ENCODE measurements around the gene MLPH. TPM values are rescaled to one million over a fixed set of nuclear protein-coding genes. Genes with fewer than 3 reads are reported as not detected.

MLPH gene
- total and polyA plus RNA-seq, 2 of the 13 experiments (the other 11 are each of a cell fraction or from before 2014, with no cell fraction given) = 0.12 TPM; not detected in 1

DNA sequence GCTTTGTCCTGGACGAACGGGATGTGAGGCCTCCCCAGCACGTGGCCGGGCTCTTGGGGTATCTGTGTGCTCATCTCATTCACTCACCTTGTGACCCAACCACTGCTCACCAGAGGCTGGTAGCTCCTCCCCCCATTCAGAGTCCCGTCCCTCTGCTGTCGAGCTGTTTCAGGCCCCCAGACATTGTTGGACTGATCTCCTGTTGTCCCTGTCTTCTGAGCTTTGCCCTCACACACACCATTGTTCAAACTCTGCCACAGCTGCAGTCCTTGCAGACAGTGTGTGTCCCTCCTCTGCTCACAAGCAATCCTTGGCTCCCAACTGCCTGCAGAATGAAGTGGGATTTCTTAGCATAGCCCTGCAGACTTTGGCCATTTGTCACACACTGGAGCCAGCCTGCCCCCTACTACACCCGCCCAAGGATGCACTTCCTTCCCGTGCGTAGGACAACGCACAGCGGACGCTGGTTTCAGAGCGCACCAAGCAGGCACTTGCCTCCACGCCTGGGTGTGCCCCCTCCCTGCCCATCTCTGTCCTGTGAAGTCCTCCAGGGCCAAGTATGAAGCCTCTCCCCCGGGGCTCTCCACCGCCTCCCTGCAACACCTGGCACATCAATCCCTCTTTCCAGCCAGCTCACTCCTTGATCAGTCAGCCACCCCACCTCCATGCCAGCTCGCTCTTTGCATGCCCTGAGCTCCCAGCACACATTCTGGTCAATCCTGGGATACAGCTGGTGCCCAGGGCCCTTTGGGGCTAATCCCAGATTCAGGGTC is 62.8 kb downstream of the MLPH start (continued):
- TF ChIP-seq TBX2 (CRISPR knock-in tag; IDR thresholded peaks at IDR 0.05; ENCODE audit: borderline replicate concordance) = no peak
- TF ChIP-seq, protein P1, sequence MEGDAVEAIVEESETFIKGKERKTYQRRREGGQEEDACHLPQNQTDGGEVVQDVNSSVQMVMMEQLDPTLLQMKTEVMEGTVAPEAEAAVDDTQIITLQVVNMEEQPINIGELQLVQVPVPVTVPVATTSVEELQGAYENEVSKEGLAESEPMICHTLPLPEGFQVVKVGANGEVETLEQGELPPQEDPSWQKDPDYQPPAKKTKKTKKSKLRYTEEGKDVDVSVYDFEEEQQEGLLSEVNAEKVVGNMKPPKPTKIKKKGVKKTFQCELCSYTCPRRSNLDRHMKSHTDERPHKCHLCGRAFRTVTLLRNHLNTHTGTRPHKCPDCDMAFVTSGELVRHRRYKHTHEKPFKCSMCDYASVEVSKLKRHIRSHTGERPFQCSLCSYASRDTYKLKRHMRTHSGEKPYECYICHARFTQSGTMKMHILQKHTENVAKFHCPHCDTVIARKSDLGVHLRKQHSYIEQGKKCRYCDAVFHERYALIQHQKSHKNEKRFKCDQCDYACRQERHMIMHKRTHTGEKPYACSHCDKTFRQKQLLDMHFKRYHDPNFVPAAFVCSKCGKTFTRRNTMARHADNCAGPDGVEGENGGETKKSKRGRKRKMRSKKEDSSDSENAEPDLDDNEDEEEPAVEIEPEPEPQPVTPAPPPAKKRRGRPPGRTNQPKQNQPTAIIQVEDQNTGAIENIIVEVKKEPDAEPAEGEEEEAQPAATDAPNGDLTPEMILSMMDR (CRISPR knock-in tag; IDR thresholded peaks at IDR 0.05) = no peak
- TF ChIP-seq ZNF781 (CRISPR knock-in tag; IDR thresholded peaks at IDR 0.05; ENCODE audit: borderline replicate concordance, not compliant biosample characterization) = no peak
- TF ChIP-seq, protein P2, sequence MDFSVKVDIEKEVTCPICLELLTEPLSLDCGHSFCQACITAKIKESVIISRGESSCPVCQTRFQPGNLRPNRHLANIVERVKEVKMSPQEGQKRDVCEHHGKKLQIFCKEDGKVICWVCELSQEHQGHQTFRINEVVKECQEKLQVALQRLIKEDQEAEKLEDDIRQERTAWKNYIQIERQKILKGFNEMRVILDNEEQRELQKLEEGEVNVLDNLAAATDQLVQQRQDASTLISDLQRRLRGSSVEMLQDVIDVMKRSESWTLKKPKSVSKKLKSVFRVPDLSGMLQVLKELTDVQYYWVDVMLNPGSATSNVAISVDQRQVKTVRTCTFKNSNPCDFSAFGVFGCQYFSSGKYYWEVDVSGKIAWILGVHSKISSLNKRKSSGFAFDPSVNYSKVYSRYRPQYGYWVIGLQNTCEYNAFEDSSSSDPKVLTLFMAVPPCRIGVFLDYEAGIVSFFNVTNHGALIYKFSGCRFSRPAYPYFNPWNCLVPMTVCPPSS (IDR thresholded peaks at IDR 0.05) = no peak
- no peak for TF ChIP-seq ZKSCAN5 (CRISPR knock-in tag; IDR thresholded peaks at IDR 0.05)
- no peak for TF ChIP-seq ZNF318 (CRISPR knock-in tag; IDR thresholded peaks at IDR 0.05)
- TF ChIP-seq GTF2F1 (IDR thresholded peaks at IDR 0.05; ENCODE audit: low read length) = no peak
- TF ChIP-seq ZNF737 (CRISPR knock-in tag; IDR thresholded peaks at IDR 0.05; ENCODE audit: borderline replicate concordance) = no peak
- TF ChIP-seq SAP130 (CRISPR knock-in tag; IDR thresholded peaks at IDR 0.05; ENCODE audit: low read depth) = peak; percentile 17; the same call in 1 of the 2 replicates
